ENCODE results near the gene SLC9A4.

SLC9A4 gene

DNA sequence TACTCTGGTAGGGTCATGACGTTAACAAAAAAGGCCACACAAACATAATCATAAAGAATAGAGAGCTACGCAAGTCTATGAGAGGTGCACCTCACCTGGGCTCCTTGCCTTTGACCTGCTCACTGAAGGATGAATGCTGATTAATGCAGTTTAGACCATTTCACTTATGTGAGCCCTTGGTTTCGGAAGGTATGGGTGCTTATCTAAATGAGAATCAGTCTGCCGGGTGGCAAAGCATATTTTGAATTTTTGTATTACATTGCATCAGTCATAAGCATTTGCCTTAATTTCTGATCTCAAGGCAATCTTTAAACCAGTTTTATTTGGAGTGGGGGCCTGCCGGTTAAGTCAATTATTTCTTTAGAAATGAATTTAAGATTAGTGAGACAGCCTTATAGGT lies 42.8 kb downstream of the SLC9A4 start:
- Histone ChIP-seq H3K4me1 (ENCODE audit: insufficient read depth, low read length) (peaks cover 10% of the 10 kb centered on the region), H3K36me3 (ENCODE audit: insufficient read depth, low read length) (no peaks in the 10 kb centered on the region)

DNA sequence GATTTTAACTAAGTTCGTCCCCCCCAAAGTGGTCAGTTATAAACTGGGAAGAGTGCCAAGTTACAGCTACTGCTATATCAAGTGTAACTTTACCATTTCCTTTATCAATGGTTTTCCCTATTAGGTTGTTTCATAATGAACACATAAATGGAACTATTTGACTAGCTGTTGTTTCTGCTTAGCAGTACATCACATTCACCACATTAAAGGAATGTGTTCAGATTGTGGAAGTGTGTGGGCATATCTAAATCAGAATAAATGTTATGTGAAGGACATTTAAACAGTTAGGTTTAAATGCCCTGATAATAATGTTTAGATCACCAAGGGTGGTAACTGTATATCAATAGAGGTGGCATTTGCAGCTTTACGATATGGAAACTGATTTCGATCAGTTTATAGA lies 45.1 kb downstream of the SLC9A4 start:
- Histone ChIP-seq H3K36me3 (ENCODE audit: insufficient read depth, low read length) (no peaks in the 10 kb centered on the region), H3K4me1 (ENCODE audit: insufficient read depth, low read length) (peaks cover 10% of the 10 kb centered on the region), H3K4me3 (ENCODE audit: low read length) (no peak overlapping the region), H3K27me3 (ENCODE audit: insufficient read depth, low read length) (no peaks in the 10 kb centered on the region), H3K9me3 (ENCODE audit: low read length) (no peaks in the 10 kb centered on the region), H2AFZ (ENCODE audit: low read depth, low read length) (no peak overlapping the region)

More for the DNA sequence above, 42.8 kb downstream of the SLC9A4 start:
- Histone ChIP-seq H3K27me3 (ENCODE audit: insufficient read depth, low read length) (no peaks in the 10 kb centered on the region), H3K4me3 (ENCODE audit: low read length) (no peak overlapping the region), H2AFZ (ENCODE audit: low read depth, low read length) (no peak overlapping the region), H3K9me3 (ENCODE audit: low read length) (no peaks in the 10 kb centered on the region)

DNA sequence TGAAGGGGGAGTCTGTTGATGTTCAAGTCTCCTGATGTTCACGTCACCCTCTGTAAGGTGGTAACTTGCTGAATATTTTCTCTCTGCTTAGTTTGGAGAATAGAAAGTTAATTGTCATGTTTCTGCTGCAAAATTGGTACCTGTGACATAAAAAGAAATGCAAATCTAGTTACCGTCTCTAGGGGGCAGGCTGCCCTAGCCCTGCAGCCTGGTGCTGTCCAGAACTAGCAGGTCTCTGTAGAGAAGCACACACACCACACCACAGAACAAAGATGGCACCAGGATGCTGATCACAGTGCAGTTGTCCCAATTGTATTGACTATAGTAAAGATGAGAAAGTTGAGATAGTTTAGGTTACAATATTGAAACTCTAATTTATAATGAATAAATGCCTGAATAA lies 47.0 kb downstream of the SLC9A4 start:
- Histone ChIP-seq H3K4me3 (ENCODE audit: low read length) (no peak overlapping the region), H3K4me1 (ENCODE audit: insufficient read depth, low read length) (no peaks in the 10 kb centered on the region), H3K9me3 (ENCODE audit: low read length) (no peaks in the 10 kb centered on the region), H2AFZ (ENCODE audit: low read depth, low read length) (no peak overlapping the region), H3K36me3 (ENCODE audit: insufficient read depth, low read length) (no peaks in the 10 kb centered on the region), H3K27me3 (ENCODE audit: insufficient read depth, low read length) (no peaks in the 10 kb centered on the region)

DNA sequence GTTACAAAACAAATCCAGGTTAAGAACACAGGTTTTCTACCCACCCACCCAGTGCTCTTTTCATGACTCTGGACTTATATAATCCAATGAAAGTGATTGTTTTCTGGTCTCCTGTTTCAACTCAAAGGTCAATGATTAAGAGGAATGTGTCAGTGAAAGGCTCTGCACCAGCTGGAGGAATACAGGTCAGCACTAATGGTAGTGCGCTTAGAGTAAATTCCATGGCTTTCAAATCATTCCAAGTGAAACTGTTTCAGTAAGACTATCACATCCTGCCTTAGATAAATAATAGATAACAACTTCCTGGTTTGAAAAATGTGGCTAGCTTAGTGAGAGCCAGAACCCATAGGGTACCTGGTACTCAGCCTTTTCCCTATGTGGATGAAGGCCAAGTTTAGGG lies 47.8 kb downstream of the SLC9A4 start:
- no peak overlapping the region for H3K4me3 ChIP-seq (ENCODE audit: low read length)
- no peaks in the 10 kb centered on the region for H3K27me3 ChIP-seq (ENCODE audit: insufficient read depth, low read length)
- no peaks in the 10 kb centered on the region for H3K36me3 ChIP-seq (ENCODE audit: insufficient read depth, low read length)
- H2AFZ ChIP-seq (ENCODE audit: low read depth, low read length), result no peak overlapping the region
- H3K4me1 ChIP-seq (ENCODE audit: insufficient read depth, low read length), result no peaks in the 10 kb centered on the region
- no peaks in the 10 kb centered on the region for H3K9me3 ChIP-seq (ENCODE audit: low read length)

DNA sequence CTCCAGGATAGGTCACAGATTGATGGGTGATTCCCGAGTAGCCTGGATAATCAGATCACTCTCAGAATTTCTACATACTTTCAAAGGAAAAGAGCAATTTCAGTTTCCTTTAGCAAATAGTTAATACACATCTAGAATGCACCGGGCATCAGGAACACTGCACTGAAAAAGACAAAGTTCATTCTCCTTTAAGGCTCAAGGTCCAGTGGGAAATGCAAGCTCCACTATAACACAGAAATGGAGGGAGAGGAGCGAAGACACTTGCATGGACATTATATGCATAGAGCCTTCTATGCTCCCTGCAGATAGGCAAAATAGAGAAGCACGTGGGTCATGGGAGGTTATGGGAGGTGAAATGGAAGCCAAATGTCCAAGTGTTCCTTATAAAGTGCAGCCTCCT lies 49.1 kb downstream of the SLC9A4 start:
- H3K4me3 ChIP-seq (ENCODE audit: low read length), result no peak overlapping the region
- no peaks in the 10 kb centered on the region for H3K9me3 ChIP-seq (ENCODE audit: low read length)

DNA sequence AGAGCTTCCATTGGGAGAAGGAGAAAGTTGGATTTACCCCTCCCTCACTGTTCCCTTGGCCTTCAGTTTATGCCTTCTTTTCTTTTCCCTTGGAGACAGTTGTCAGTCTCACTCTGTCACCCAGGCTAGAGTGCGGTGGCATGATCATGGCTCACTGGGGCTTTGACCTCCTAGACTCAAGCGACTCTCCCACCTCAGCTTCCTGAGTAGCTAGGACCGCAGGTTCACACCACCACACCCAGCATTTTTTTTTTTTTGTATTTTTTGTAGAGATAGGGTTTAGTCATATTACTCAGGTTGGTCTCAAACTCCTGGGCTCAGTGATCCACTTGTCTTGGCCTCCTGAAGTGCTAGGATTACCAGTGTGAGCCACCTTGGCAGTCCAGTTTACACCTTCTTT lies 49.9 kb downstream of the SLC9A4 start:
- no peaks in the 10 kb centered on the region for H3K27me3 ChIP-seq (ENCODE audit: insufficient read depth, low read length)

More for the DNA sequence above, 49.1 kb downstream of the SLC9A4 start:
- no peaks in the 10 kb centered on the region for H3K27me3 ChIP-seq (ENCODE audit: insufficient read depth, low read length)
- H3K36me3 ChIP-seq (ENCODE audit: insufficient read depth, low read length), result no peaks in the 10 kb centered on the region
- no peak overlapping the region for H2AFZ ChIP-seq (ENCODE audit: low read depth, low read length)
- no peaks in the 10 kb centered on the region for H3K4me1 ChIP-seq (ENCODE audit: insufficient read depth, low read length)

DNA sequence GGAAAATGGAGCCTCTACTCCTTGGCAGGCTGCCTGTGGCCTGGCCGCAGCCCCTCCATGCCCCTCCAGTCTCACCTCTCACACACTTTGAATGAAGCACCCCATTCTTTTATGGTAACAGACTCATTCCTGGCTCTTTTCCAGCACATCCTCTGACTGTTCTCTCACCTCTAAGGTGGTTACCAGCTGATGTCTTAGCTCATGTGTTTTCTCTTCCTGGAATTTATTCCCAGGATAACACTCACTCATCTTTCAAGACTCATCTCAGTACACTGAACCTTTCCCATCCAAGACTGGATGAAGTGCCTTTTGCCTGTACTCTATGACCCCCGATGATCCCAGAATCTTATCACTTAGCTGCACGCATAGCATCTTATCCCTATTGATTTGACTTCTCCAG lies 50.6 kb downstream of the SLC9A4 start:
- H3K4me3 ChIP-seq (ENCODE audit: low read length), result no peak overlapping the region
- no peak overlapping the region for H2AFZ ChIP-seq (ENCODE audit: low read depth, low read length)
- no peaks in the 10 kb centered on the region for H3K36me3 ChIP-seq (ENCODE audit: insufficient read depth, low read length)
- no peaks in the 10 kb centered on the region for H3K4me1 ChIP-seq (ENCODE audit: insufficient read depth, low read length)
- no peaks in the 10 kb centered on the region for H3K27me3 ChIP-seq (ENCODE audit: insufficient read depth, low read length)
- H3K9me3 ChIP-seq (ENCODE audit: low read length), result no peaks in the 10 kb centered on the region

More for the DNA sequence above, 49.9 kb downstream of the SLC9A4 start:
- H3K36me3 ChIP-seq (ENCODE audit: insufficient read depth, low read length), result no peaks in the 10 kb centered on the region
- H2AFZ ChIP-seq (ENCODE audit: low read depth, low read length), result no peak overlapping the region
- H3K4me3 ChIP-seq (ENCODE audit: low read length), result no peak overlapping the region
- H3K4me1 ChIP-seq (ENCODE audit: insufficient read depth, low read length), result no peaks in the 10 kb centered on the region
- H3K9me3 ChIP-seq (ENCODE audit: low read length), result no peaks in the 10 kb centered on the region

DNA sequence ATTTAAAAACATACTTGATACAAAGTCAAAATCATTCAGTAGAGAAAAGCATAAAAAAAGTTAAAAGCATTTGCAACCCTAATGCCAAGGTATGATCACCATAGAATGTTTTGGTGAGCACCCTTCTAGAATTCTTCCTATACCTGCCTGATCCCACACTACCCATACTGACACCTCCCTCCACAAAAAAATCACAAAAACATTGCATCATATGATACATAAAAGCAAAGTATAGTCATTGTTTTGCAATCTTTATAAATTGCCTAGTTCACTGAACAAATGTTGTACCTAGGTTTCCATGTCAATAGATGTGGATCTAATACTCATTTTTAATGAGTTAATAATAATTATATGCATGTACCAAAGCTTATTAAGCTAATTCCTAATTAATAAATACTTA lies 54.1 kb downstream of the SLC9A4 start:
- Histone ChIP-seq H3K36me3 (ENCODE audit: insufficient read depth, low read length) (no peaks in the 10 kb centered on the region), H3K9me3 (ENCODE audit: low read length) (no peaks in the 10 kb centered on the region), H3K4me1 (ENCODE audit: insufficient read depth, low read length) (no peaks in the 10 kb centered on the region), H3K27me3 (ENCODE audit: insufficient read depth, low read length) (no peaks in the 10 kb centered on the region), H2AFZ (ENCODE audit: low read depth, low read length) (no peak overlapping the region), H3K4me3 (ENCODE audit: low read length) (no peak overlapping the region)

DNA sequence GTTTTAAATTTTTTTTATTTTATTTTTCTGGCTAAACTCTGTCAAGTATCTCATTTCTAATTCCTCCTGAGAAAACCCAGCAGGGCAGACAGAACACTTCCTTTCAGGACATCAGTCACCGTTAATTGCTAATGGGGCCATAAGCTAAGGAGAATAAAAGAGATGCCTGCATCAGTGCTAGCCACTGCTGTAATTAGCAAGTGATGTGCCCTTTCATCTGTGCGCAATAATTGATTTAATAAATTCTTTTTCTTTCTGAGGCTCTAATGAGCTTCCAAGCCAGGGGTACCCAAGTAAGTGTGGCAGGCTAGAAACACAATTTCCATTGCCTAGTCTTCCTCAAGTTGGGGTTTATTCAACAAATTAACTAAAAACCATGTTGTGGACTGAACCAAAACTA lies 65.5 kb downstream of the SLC9A4 start:
- Histone ChIP-seq H3K9me3 (ENCODE audit: low read length) (no peaks in the 10 kb centered on the region), H2AFZ (ENCODE audit: low read depth, low read length) (no peak overlapping the region), H3K36me3 (ENCODE audit: insufficient read depth, low read length) (no peaks in the 10 kb centered on the region), H3K27me3 (ENCODE audit: insufficient read depth, low read length) (no peaks in the 10 kb centered on the region), H3K4me3 (ENCODE audit: low read length) (no peak overlapping the region), H3K4me1 (ENCODE audit: insufficient read depth, low read length) (no peaks in the 10 kb centered on the region)

DNA sequence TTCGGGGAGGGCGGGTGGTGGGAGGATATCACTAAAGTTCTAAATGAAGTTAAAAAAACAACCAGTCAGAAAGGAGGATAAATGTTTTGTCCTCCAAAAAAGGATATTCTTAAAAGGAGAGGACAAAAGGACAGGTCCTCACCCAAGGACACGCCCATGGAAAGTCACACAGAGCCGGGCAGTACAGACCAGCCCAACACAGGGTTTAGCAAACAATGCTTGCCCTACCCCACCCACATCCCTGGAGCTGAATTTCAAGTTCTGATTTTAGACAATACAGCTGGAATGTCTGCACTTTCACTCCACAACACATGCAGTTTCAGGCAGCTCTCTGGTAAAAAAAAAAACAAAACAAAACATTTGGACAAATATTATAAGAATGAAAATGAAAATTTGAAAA lies 67.9 kb downstream of the SLC9A4 start:
- Histone ChIP-seq H3K27me3 (ENCODE audit: insufficient read depth, low read length) (no peaks in the 10 kb centered on the region), H3K4me3 (ENCODE audit: low read length) (no peak overlapping the region), H3K9me3 (ENCODE audit: low read length) (no peaks in the 10 kb centered on the region), H3K4me1 (ENCODE audit: insufficient read depth, low read length) (no peaks in the 10 kb centered on the region), H2AFZ (ENCODE audit: low read depth, low read length) (no peak overlapping the region), H3K36me3 (ENCODE audit: insufficient read depth, low read length) (no peaks in the 10 kb centered on the region)

DNA sequence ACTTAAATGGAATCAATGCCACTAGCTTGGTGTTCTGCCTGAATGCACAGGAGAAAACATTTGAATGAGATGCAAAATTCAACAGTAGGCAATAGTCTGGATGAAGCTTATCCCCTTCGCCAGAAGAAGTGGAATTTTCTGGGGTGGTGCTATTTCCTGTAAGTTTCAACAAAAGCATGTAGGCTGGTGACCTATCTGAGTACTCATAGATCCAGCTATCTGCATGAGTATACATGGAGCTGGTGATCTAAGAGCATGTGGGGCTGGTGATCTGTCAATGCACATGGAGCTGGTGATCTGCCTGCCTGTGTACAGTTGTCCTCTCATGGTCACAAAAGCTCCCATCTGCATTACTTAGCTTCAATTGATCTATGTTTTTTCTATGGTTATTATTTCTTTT lies 71.2 kb downstream of the SLC9A4 start:
- H3K4me3 ChIP-seq (ENCODE audit: low read length), result no peak overlapping the region
- H3K36me3 ChIP-seq (ENCODE audit: insufficient read depth, low read length), result no peaks in the 10 kb centered on the region
- no peaks in the 10 kb centered on the region for H3K27me3 ChIP-seq (ENCODE audit: insufficient read depth, low read length)
- H3K9me3 ChIP-seq (ENCODE audit: low read length), result no peaks in the 10 kb centered on the region
- H3K4me1 ChIP-seq (ENCODE audit: insufficient read depth, low read length), result no peaks in the 10 kb centered on the region
- H2AFZ ChIP-seq (ENCODE audit: low read depth, low read length), result no peak overlapping the region

DNA sequence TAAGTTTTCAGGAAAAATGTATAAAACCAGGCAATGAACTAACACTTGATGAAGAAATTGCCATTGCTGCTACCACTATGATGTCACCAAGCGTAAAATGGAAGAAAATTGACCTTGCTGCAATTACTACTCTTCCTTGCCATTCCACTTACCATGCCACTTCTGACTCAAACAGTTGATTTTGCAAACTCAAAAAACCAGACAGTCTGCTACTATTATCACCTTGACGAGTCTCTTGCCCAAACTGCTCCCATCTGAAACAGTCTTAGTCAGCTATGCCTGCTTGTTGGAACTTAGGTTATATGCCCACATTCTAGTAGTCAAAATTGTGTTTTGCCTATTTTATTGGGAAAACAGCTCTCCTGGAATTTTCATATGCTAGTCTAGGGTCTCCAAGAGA lies 74.4 kb downstream of the SLC9A4 start:
- no peak overlapping the region for H3K4me3 ChIP-seq (ENCODE audit: low read length)
- H2AFZ ChIP-seq (ENCODE audit: low read depth, low read length), result no peak overlapping the region
- no peaks in the 10 kb centered on the region for H3K36me3 ChIP-seq (ENCODE audit: insufficient read depth, low read length)
- peaks cover 2% of the 10 kb centered on the region for H3K9me3 ChIP-seq (ENCODE audit: low read length)
- no peaks in the 10 kb centered on the region for H3K27me3 ChIP-seq (ENCODE audit: insufficient read depth, low read length)
- no peaks in the 10 kb centered on the region for H3K4me1 ChIP-seq (ENCODE audit: insufficient read depth, low read length)

DNA sequence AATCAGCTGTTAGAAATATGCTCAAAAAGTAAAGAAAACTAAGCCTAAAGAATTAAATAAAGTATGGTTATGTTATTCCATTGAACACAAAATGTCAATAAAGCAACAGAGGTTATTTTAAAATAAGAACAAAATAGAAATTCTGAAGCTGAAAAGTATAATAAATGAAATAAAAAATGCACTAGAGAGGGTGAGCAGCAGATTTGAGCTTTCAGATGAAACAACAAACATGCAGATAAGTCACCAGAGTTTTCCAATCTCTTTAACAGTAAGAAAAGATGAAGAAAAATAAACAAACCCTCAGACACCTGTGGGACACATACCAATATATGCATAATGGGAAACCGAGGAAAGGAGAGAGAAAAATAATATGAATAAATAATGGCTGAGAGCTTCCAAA lies 76.0 kb downstream of the SLC9A4 start:
- Histone ChIP-seq H3K36me3 (ENCODE audit: insufficient read depth, low read length) (no peaks in the 10 kb centered on the region), H3K9me3 (ENCODE audit: low read length) (peaks cover 2% of the 10 kb centered on the region), H3K27me3 (ENCODE audit: insufficient read depth, low read length) (no peaks in the 10 kb centered on the region), H2AFZ (ENCODE audit: low read depth, low read length) (no peak overlapping the region), H3K4me3 (ENCODE audit: low read length) (no peak overlapping the region), H3K4me1 (ENCODE audit: insufficient read depth, low read length) (no peaks in the 10 kb centered on the region)

DNA sequence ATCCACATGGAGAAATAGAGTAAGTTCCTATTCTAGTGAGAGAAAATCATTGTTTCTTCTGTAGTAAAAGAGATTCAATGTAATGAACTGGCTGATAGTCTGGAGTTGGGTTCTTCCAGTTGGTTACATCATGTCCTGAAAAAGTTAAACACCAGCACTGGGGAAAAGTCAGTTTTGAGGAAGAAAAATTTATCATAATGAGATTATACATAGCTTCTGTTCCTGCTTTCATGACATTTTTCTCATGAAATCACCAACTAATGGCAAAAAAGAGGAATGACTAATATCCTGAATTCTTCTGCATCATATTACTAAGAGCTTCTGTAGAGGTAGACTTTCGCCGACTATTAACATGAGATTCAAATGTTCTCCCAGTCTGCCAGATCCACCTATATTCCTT lies 77.1 kb downstream of the SLC9A4 start:
- Histone ChIP-seq H2AFZ (ENCODE audit: low read depth, low read length) (no peak overlapping the region), H3K4me3 (ENCODE audit: low read length) (no peak overlapping the region), H3K36me3 (ENCODE audit: insufficient read depth, low read length) (no peaks in the 10 kb centered on the region), H3K9me3 (ENCODE audit: low read length) (peaks cover 2% of the 10 kb centered on the region), H3K4me1 (ENCODE audit: insufficient read depth, low read length) (no peaks in the 10 kb centered on the region), H3K27me3 (ENCODE audit: insufficient read depth, low read length) (no peaks in the 10 kb centered on the region)

Data from neuron (in vitro differentiated cells).